Measurements from ENCODE around the gene MAGI2.

DNA sequence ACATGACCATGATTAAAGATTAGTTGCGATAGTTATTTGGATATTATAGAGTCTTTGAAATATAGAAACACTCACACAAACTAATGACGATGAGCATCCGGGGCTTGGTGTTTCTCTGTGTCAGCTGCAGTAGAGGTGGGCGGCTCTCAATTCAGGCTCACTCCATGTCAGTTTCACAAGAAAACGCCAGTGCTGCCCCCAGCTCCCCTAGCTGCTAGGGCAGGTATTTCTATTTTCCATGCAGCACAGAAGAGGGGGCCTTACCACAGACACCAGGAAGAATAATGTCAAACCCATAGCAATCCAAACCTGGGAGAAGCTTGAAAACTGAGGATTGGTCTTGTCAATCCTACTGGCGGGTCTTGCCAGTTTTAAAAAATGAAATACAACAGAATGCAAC lies 1457.8 kb downstream of the MAGI2 start:
- TF ChIP-seq, protein P1, sequence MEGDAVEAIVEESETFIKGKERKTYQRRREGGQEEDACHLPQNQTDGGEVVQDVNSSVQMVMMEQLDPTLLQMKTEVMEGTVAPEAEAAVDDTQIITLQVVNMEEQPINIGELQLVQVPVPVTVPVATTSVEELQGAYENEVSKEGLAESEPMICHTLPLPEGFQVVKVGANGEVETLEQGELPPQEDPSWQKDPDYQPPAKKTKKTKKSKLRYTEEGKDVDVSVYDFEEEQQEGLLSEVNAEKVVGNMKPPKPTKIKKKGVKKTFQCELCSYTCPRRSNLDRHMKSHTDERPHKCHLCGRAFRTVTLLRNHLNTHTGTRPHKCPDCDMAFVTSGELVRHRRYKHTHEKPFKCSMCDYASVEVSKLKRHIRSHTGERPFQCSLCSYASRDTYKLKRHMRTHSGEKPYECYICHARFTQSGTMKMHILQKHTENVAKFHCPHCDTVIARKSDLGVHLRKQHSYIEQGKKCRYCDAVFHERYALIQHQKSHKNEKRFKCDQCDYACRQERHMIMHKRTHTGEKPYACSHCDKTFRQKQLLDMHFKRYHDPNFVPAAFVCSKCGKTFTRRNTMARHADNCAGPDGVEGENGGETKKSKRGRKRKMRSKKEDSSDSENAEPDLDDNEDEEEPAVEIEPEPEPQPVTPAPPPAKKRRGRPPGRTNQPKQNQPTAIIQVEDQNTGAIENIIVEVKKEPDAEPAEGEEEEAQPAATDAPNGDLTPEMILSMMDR (IDR thresholded peaks at IDR 0.05; ENCODE audit: insufficient read depth, low read depth, low read length): peak; percentile 11
- TF ChIP-seq EZH2 (IDR thresholded peaks at IDR 0.05; ENCODE audit: insufficient read depth, low read length): no peak

Measured in astrocyte (in vitro differentiated cells and primary cell).